LNCaP clone FGC (cell line): ENCODE data around the gene CCNB3.
A peak's percentile ranks its signal among the peaks of the same experiment; 100 is the strongest.

Source experiments
- DNase-seq: peaks from one replicate; pipeline ENCODE4 v3.0.0-alpha.2; 2011; ENCODE audit warnings: low read depth
- H3K4me3 ChIP-seq: 2 replicates; pipeline ENCODE4 v1.5.1; 2011; ENCODE audit warnings: mild to moderate bottlenecking, low read depth, low read length, control low read depth
- CTCF ChIP-seq: IDR thresholded peaks from 2 replicates; pipeline ENCODE4 v1.5.1; 2012; ENCODE audit warnings: mild to moderate bottlenecking; ENCODE audit not compliant: control insufficient read depth, insufficient read depth; ENCODE audit errors: extremely low read depth

CCNB3 gene, protein sequence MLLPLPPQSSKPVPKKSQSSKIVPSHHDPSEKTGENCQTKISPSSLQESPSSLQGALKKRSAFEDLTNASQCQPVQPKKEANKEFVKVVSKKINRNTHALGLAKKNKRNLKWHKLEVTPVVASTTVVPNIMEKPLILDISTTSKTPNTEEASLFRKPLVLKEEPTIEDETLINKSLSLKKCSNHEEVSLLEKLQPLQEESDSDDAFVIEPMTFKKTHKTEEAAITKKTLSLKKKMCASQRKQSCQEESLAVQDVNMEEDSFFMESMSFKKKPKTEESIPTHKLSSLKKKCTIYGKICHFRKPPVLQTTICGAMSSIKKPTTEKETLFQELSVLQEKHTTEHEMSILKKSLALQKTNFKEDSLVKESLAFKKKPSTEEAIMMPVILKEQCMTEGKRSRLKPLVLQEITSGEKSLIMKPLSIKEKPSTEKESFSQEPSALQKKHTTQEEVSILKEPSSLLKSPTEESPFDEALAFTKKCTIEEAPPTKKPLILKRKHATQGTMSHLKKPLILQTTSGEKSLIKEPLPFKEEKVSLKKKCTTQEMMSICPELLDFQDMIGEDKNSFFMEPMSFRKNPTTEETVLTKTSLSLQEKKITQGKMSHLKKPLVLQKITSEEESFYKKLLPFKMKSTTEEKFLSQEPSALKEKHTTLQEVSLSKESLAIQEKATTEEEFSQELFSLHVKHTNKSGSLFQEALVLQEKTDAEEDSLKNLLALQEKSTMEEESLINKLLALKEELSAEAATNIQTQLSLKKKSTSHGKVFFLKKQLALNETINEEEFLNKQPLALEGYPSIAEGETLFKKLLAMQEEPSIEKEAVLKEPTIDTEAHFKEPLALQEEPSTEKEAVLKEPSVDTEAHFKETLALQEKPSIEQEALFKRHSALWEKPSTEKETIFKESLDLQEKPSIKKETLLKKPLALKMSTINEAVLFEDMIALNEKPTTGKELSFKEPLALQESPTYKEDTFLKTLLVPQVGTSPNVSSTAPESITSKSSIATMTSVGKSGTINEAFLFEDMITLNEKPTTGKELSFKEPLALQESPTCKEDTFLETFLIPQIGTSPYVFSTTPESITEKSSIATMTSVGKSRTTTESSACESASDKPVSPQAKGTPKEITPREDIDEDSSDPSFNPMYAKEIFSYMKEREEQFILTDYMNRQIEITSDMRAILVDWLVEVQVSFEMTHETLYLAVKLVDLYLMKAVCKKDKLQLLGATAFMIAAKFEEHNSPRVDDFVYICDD (N-terminal part only)

GRCh38 chrX:50204364-50204899, at the start of gene CCNB3:
Gene CCNB3 (plus strand): TSS chrX:50204765. CDS start chrX:50285164, 80,399 bp downstream.
- peak; percentile 65 for DNase-seq
- peak within 1 kb of the TSS; percentile 45 for H3K4me3 ChIP-seq
- peak; percentile 47; the same call in 1 of the 2 replicates for TF ChIP-seq CTCF

GRCh38 chrX:50157545-50158135, 46.9 kb upstream of the CCNB3 start:
- no peak for TF ChIP-seq CTCF
- no peak for DNase-seq
- H3K4me3 ChIP-seq: no peak overlapping the region

DNA sequence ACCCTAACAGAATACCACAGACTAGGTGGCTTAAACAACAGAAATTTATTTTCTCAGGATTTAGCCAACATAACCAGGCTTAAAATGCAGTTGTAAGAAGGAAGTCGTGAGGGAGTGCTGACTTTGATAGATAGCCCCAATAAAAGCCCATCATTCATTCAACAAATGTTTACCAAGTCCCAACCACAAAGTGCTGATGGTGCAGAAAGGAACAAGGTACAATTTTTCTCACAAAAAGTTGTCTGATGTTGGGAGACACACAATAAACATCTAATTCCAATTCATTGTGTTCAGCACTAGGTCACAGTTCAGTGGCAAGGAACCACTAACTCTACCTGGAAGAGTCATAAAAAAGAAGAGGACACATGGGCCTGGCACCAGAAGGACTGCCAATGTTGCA, 46.0 kb upstream of the CCNB3 start:
- no peak for TF ChIP-seq CTCF
- no peak for DNase-seq
- no peak overlapping the region for H3K4me3 ChIP-seq

DNA sequence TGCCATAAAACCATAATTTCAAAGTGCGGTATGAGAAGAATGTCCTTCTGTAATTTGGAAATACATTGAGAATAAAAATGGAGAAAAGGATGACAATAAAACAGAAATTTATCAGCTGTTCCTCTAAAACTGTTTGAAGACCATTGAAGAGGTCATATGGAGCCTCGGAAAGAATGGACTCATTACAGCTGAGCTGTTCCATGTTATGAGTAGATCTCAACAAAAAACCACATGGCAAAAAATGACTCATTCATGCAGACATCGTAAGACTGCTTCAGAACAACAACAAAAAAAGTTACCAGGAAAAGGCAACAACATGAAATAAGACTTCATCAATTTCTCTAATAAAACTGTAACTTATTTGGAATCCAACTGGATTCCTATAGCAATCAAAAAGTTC, 43.4 kb upstream of the CCNB3 start:
- no peak for TF ChIP-seq CTCF
- H3K4me3 ChIP-seq: no peak overlapping the region
- no peak for DNase-seq

- no peak for DNase-seq
- no peak for TF ChIP-seq CTCF
- H3K4me3 ChIP-seq: no peak overlapping the region
Observed at GRCh38 chrX:50165727-50166126, 38.8 kb upstream of the CCNB3 start.

GRCh38 chrX:50167366-50167765, 37.2 kb upstream of the CCNB3 start:
- no peak overlapping the region for H3K4me3 ChIP-seq
- DNase-seq: no peak
- TF ChIP-seq CTCF: no peak
